NB4 (cell line): ENCODE results near the gene MASP1.

ENCODE experiments used
- MAX ChIP-seq: IDR thresholded peaks from 2 replicates; pipeline ENCODE4 v1.6.1; 2011; ENCODE audit warnings: low read depth, low read length
- MYC ChIP-seq: IDR thresholded peaks from 2 replicates; pipeline ENCODE4 v1.6.1; 2011; ENCODE audit warnings: low read depth, low read length
- POLR2A ChIP-seq: IDR thresholded peaks from 2 replicates; pipeline ENCODE4 v1.6.1; 2011; ENCODE audit warnings: mild to moderate bottlenecking; ENCODE audit not compliant: insufficient read length; ENCODE audit errors: extremely low read depth
- TF ChIP-seq, protein P1 (sequence below): IDR thresholded peaks from one replicate; pipeline ENCODE4 v1.5.1; 2012; ENCODE audit warnings: low read depth, low read length

DNA sequence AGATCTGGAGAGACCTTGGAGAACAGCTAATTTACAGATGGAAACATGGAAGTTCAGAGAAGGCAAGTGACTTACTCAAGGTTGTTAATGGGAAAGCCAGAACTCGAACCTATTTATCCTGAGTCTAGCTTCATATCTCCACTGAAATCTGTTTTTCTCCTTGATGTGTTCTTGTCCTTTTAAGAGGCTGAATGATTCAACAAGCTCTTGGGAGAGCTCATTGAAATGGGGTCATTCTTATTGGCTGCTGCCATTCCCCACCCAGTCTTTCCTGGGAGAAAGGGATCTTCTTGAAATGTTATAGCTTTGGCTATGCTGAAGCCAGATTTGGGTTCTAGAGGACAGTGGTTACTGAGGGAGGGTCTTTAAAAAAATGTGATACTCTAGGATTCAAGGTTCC, 53.3 kb downstream of the MASP1 start:
- TF ChIP-seq, protein P1, sequence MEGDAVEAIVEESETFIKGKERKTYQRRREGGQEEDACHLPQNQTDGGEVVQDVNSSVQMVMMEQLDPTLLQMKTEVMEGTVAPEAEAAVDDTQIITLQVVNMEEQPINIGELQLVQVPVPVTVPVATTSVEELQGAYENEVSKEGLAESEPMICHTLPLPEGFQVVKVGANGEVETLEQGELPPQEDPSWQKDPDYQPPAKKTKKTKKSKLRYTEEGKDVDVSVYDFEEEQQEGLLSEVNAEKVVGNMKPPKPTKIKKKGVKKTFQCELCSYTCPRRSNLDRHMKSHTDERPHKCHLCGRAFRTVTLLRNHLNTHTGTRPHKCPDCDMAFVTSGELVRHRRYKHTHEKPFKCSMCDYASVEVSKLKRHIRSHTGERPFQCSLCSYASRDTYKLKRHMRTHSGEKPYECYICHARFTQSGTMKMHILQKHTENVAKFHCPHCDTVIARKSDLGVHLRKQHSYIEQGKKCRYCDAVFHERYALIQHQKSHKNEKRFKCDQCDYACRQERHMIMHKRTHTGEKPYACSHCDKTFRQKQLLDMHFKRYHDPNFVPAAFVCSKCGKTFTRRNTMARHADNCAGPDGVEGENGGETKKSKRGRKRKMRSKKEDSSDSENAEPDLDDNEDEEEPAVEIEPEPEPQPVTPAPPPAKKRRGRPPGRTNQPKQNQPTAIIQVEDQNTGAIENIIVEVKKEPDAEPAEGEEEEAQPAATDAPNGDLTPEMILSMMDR, result no peak
- TF ChIP-seq POLR2A (no peak), MAX (no peak), MYC (no peak)
